Erythroblast (primary cell): ENCODE results near the gene FAM234A.
"Not testable (repeated sequence)": the region's sequence is repeated elsewhere in the genome, so short reads cannot be mapped to it uniquely, and the experiment has no call there.

Source experiments
- DNase-seq, 2 experiments: peaks; one replicate each; lab custom pipeline; 2025; lab: John Stamatoyannopoulos, UW
- GATA1 ChIP-seq: IDR thresholded peaks from 2 replicates; pipeline ENCODE4 v1.6.1; 2011; ENCODE audit warnings: low read depth, mild to moderate bottlenecking, control low read depth, low read length, moderate library complexity
- POLR2A ChIP-seq: IDR thresholded peaks from 2 replicates; pipeline ENCODE4 v1.6.1; 2011; ENCODE audit warnings: mild to moderate bottlenecking, low read length

Gene FAM234A

DNA sequence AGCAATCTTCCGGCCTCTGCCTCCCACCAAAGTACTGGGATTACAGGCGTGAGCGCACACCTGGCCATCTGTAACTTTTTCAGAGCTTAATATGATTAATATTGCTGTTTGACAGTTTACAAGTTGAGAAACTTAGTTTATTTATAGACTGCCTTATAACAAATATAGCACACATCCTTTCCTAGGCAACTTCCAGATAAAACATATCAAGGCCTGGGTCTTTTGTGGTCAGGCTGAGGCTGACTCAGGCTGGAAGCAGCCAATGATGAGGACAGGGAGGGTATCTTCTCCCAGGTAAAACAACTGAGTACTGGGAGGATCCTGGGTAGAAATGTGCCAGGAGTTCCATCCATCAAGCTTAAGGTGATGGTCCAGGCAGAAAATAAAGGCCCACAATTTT lies 21.6 kb upstream of the FAM234A start:
- no peak for DNase-seq
- TF ChIP-seq GATA1 (no peak), POLR2A (no peak)

DNA sequence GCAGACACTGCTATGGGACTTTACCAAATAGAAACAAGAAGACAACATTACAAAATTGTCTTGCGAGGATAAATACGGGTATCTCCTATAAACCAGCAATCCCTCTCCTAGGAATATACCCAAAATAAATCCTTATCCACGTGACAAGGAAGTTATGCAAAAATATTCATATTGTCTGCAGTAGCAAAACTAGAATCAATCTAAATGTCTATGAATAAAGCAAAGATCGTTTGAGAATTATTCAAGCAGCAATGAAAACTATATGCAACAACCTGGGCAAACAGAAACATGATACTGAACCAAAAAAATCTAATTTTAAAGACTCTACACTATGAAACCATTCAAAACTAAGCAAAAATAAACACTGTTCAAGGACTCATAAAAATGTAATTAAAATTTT lies 14.6 kb upstream of the FAM234A start:
- TF ChIP-seq GATA1 (no peak), POLR2A (no peak)
- DNase-seq, result no peak

DNA sequence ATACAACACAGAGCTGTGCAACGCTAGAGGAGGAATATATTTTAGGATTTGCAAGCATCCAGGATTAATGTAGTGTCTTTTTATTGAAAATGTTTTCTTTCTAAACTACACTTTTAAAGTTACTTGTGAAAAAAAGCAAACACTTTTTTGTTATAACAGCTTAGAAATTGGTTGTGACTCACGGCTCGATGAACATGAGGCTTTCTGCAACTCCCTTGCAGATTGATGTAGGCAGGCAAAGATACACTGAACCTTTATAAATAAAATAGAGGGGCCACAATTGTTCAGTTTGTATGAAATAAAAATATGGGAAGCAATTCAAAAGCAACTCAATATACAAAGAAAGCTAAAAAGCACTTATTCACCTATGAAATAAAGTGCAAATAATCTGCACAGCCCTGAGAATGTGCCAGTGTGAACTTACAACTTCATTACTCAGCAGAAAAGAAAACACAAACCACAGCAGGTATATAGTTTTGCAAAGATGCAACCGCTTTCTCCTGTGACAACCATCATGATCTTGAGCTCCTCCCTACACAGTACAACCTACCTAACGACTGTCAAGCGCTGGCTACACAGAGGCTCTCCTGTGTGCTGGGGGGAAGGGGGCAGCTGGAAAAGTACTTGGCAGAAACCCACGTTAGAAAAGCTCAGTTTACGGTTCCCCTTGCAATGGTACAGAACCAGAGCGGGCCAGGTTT lies 6.3 kb upstream of the FAM234A start:
- no peak for TF ChIP-seq GATA1
- TF ChIP-seq POLR2A, result no peak
- DNase-seq, result peak; percentile 56 to 69

DNA sequence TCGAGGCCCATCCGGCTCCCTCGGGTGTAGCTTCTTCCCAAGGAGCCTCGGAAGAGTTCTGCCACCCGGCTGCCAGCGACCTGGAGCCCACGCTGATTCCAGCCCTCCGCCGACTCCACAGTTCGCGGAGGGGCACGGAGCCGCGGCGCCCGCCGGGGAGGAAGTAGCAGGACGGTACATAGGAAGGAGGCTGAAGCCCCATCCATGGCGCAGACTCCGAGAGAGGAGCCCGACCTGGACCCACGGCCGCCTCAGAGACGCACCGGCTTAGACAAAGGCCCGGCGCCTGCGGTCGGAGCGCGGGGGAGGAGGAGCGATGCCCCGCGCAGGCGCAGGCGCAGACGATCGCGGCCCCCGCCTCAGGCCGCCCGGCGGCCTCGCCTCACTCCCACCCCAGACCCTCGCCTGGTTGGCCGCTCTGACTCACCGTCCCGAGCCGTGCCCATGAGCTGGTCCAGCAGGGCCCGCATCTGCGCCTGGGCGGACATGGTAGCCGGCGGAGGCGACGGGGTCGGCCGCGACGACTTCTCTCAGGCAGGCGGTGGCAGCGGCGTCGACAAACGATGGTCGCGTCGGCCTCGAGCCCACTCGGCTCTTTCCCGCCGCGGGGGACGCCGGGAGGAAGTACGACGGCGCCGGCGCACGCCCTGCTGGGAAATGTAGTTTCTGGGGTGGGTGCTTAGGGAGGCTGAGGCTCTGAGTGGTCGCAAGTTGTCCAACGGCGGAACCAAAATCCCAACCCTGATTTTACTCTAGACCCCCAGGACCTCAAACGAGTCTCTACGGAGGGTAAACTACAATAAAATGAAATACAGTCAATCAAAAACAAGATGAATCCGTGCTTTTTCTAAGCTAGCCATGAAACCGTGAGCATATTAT lies 5.5 kb upstream of the FAM234A start, which contains the start of gene LUC7L:
LUC7L (minus strand) TSS at position 598 of the 879 bp plus-strand sequence; CDS start at position 488, 110 bp downstream.
- peak; percentile 88 to 92 for DNase-seq
- no peak for TF ChIP-seq GATA1
- TF ChIP-seq POLR2A, result peak; percentile 93

DNA sequence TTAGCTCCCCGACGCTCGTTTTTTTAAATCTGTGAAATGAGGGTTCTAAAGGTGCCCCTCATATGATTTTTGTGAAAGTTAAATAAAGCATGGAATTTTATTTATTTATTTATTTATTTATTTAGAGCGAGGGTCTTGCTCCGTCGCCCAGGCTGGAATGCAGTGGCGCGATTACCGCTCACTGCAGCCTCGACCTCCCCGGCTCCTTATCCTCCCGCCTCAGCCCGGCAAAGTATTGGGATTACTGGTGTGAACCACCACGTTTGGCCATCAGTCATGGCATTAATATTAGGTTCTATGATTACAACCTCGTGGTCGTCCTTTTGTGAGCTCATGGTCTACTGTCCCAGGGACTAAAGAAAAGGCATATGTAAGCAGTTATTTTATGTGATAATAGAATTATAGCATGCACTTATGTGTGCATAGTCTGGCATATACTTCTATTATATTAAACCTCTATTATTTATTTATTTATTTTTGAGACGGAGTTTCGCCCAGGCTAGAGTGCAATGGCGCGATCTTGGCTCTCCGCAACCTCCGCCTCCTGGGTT lies 4.8 kb upstream of the FAM234A start:
- no peak for TF ChIP-seq GATA1
- no peak for TF ChIP-seq POLR2A
- no peak for DNase-seq

DNA sequence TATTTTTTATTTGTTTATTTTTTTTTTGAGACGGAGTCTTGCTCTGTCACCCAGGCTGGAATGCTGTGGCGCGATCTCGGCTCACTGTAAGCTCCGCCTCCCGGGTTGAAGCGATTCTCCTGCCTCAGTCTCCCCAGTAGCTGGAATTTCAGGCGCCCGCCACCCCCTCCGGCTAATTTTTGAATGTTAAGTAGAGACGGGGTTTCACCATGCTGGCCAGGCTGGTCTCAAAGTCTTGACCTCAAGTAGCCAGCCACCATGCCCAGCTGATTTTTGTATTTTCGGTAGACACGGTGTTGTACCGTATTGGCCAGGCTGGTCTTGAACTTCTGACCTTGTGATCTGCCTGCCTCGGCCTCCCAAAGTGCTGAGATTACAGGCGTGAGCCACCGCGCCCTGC lies 4.3 kb upstream of the FAM234A start:
- DNase-seq, result not testable (repeated sequence)

DNA sequence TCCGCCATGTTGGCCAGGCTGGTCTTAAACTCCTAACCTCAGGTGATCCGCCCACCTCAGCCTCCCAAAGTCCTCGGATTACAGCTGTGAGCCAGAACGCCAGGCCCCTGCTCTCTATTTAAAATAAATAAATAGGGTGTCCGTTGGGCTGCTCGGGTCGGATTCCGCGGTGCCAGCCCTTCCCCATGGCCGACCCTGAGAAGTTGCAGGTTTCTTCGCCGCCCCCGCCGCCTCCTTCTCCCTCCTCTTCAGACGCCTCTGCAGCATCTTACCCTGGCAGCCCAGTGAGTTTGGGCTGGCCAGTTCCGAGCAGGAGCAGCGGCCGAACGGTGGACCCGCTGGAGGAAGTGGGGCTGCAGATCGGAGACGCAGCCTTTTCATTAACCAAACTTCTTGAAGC lies 3.7 kb upstream of the FAM234A start:
- DNase-seq, result no peak
- TF ChIP-seq POLR2A (no peak), GATA1 (no peak)

DNA sequence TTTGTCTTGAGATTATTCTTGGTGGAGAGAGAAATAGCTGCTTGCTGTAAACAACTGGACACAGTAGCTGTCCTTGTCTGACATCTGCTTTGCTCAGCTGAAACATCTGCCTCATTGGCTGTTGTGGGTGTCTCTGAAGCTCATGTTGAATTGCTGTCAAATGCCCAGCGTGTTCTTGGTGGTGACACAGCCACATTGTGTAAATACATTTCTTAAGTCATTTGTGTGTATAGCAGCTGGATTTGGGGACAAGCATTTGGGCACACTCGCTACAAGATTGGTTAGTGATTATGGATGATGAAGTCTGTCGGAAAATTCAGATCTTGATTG lies 5.3 kb downstream of the FAM234A start:
- no peak for DNase-seq
- TF ChIP-seq GATA1 (no peak), POLR2A (no peak)

DNA sequence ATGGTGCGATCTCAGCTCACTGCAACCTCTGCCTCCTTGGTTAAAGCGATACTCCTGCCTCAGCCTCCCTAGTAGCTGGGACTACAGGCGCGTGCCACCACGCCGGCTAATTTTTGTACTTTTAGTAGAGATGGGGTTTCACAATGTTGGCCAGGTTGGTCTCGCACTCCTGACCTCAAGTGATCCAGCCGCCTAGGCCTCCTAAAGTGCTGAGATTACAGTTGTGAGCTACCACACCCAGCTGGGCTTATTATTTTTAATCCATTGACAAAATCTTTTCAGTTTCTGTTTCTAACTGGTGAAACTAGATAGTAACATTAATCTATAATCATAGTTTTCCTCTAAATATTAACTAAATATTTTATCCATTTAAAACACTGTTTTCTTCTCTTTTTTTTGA lies 5.9 kb downstream of the FAM234A start:
- DNase-seq, result no peak
- TF ChIP-seq POLR2A (no peak), GATA1 (no peak)

DNA sequence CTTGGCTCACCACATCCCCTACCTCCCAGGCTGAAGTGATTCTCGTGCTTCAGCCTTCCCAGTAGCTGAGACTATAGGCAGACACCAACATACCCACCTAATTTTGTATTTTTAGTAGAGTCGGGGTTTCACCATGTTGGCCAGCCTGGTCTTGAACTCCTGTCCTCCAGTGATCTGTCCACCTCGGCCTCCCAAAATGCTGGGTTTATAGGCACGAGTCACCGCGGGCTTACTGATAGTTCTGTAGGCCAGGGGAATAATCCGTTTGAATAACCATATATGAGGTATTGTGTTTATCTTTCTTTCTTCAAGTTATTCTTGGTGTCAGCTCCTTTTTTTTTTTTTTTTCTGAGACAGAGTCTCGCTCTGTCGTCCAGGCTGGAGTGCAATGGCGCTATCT lies 7.7 kb downstream of the FAM234A start:
- TF ChIP-seq GATA1, result no peak
- no peak for TF ChIP-seq POLR2A
- DNase-seq, result no peak

DNA sequence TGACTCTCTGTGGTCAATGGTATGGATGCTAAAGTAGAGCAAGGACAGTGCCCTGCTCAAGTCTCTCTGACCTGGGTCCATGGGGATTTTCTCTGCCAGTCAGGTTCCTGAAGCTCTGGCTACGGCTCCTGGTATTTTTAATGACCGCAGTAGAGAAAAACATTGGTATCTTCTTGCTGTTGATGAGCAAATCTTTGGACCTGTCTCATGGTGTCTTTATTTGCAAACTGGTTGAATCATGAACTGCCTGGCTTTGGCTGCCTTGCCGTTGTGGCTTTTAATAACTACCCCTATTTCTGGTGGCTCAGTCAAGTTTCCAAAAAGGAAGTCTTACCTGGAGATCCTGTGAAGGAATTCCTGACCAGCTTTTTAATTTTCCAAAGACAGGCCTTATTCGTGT lies 8.7 kb downstream of the FAM234A start:
- no peak for TF ChIP-seq GATA1
- TF ChIP-seq POLR2A, result no peak
- DNase-seq, result no peak

DNA sequence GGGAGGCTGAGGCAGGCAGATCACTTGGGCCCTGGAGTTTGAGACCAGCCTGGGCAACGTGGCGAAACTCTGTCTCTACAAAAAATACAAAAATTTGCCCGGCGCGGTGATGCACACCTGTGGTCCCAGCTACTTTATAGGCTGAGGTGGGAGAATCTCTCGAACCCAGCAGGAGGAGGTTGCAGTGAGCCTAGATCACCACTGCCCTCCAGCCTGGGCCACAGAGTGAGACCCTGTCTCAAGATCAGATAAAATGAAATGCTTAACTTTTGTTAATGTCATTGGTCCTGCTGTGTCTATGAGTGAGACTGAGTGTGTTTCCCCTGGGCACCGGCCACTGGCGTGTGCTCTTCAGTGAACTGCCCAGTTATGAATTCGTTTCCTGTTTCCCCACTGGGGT lies 10.5 kb downstream of the FAM234A start:
- TF ChIP-seq POLR2A (no peak), GATA1 (no peak)
- DNase-seq, result no peak

DNA sequence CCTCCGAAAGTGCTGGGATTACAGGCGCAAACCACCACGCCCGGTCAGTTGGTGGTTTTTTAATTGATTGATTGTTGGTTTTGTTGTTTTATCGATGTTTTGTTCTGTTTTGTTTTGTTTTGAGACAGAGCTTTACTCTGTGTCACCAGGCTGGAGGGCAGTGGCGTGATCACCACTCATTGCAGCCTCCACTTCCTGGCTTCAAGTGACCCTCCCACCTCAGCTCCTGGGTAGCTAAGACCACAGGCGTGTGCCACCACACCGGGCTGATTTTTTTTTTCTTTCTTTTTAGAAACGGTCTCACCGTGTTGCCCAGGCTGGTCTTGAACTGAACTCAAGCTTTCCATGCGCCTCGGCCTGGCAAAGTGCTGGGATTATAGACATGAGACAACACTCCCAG lies 12.4 kb downstream of the FAM234A start:
- TF ChIP-seq POLR2A (no peak), GATA1 (no peak)

DNA sequence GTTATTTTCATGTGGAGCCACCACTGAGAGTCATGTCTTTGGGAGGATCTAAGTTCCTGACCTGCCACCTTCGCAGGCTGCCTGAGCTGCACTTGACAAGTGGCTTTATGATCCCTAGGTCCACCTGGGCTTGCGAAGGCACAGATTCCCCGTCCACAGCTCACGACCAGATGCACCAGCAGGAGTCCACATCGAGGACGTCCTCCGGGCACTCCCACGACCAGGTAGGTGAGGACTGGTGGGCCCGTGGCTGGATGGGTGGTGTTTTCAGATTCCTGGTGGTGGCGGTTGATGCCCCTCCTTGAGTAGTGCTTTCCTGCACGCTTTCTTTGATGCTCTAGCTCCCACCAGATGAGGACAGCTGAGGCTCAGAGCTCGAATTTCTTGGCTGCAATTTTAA lies 14.8 kb downstream of the FAM234A start:
- no peak for TF ChIP-seq GATA1
- TF ChIP-seq POLR2A, result no peak
- DNase-seq, result no peak

More for the DNA sequence above, 12.4 kb downstream of the FAM234A start:
- no peak for DNase-seq
